22Rv1 (cell line): Measurements from ENCODE around the gene EHD4.

Experiments used
- H3K27ac ChIP-seq: fragments of 450-650 bp; 2 replicates; pipeline ENCODE4 v1.5.1; 2017
- ZFX ChIP-seq: fragments of 450-650 bp; IDR thresholded peaks from 2 replicates; pipeline ENCODE4 v1.6.1; 2017; ENCODE audit warnings: antibody characterized with exemption, borderline replicate concordance
- TF ChIP-seq, protein P1 (sequence below): fragments of 450-650 bp; IDR thresholded peaks from 2 replicates; pipeline ENCODE4 v1.5.1; 2017; ENCODE audit warnings: mild to moderate bottlenecking

EHD4 gene

DNA sequence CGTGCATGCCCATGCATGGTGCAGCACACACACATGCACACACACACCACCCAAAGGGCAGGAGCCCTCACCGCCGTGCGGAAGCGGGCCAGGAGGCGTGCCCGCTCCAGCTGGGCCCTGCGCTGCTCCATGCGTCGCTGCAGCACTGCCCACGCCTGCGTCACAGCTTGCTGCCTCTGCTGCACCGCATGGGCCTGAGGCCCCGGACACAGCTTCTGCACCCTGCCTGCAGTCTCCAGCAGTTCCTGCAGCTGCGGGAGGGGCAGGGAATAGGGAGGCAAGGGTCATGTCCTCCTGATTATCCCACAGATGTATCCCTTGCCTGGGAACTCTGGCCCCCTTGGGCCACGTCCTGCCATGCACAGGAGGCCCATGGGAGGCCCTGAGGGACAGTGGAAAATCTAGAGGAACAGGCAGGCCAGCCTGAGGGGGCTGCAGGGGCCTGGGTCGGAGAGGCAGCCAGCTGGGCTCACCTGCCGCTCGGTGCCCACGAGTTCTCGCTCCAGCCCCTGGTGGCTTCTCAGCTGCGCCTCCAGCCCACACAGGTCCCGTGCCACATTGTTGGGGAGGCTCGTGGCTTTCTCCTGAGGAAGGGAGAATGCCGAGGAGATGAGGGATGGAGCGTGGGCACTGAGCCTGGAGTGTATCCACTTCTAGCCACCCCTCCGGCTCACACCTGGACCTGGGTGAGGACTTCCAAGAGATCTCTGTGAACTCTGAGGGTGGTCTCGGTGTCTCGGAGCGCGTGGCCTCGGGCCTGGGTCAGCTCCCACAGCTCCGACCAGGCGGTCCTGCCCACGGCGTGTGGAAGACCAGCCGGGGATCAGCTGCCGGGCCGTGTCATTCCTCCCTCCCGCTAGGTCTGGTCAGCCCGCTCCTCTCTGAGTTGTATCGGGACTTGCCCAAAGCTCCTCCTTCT, 102.3 kb downstream of the EHD4 start:
- no peak overlapping the region for H3K27ac ChIP-seq
- no peak for TF ChIP-seq ZFX
- TF ChIP-seq, protein P1, sequence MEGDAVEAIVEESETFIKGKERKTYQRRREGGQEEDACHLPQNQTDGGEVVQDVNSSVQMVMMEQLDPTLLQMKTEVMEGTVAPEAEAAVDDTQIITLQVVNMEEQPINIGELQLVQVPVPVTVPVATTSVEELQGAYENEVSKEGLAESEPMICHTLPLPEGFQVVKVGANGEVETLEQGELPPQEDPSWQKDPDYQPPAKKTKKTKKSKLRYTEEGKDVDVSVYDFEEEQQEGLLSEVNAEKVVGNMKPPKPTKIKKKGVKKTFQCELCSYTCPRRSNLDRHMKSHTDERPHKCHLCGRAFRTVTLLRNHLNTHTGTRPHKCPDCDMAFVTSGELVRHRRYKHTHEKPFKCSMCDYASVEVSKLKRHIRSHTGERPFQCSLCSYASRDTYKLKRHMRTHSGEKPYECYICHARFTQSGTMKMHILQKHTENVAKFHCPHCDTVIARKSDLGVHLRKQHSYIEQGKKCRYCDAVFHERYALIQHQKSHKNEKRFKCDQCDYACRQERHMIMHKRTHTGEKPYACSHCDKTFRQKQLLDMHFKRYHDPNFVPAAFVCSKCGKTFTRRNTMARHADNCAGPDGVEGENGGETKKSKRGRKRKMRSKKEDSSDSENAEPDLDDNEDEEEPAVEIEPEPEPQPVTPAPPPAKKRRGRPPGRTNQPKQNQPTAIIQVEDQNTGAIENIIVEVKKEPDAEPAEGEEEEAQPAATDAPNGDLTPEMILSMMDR = no peak

DNA sequence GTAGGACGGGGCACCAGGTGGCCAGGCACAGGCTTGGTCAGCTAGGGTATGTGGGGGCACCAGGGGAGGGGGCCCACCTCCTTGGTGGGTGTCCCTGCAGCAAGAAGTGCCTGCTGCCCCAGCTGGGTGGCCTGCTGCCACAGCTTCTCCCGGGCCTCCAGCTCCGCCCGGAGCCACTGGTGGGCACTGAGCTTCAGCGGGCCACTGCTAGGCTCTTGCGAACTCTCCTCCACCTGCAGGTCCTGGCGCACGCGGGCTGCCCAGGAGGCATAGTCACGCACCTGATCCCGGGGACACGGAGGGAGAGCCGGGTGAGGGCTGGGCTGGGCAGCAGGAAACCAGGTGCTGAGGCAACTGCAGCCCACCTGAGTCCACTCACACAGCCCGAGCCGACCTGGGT, 104.0 kb downstream of the EHD4 start:
- no peak overlapping the region for H3K27ac ChIP-seq
- no peak for TF ChIP-seq ZFX
- TF ChIP-seq, protein P1 = no peak

DNA sequence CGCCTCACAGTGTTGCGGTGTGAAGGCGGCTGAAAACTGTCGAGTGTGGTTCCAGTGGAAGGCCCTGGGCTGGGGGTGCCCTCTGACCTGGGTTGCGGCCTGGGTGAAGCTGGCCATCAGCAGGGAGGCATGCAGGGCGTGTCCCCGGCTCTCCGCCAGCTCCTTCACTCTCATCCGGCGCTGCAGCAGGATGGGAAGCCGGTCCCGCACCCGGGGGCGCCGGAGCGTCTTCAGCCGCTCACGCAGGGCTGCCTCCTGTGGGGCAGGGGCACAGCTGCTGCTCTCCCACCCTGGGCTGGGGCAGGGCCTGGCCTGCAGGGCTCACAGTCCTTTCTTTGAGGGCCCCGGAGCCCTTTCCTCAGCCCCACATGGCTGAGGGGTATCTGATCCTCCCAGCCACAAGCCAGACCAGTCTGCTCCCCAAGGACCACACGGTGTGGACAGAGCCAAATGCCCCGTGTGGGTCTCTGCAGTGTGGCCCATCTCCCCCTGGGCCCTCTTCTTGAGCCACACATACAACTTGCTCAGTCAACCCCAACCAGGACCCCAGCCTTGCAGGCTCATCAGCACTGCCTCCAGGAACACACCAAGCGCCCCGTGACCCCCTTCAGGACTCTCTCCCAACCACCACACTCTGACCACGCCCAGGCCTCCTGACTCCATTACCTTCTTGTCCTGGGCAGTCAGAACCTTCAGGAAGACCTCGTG, 105.3 kb downstream of the EHD4 start:
- no peak for TF ChIP-seq ZFX
- TF ChIP-seq, protein P1 = no peak
- no peak overlapping the region for H3K27ac ChIP-seq

DNA sequence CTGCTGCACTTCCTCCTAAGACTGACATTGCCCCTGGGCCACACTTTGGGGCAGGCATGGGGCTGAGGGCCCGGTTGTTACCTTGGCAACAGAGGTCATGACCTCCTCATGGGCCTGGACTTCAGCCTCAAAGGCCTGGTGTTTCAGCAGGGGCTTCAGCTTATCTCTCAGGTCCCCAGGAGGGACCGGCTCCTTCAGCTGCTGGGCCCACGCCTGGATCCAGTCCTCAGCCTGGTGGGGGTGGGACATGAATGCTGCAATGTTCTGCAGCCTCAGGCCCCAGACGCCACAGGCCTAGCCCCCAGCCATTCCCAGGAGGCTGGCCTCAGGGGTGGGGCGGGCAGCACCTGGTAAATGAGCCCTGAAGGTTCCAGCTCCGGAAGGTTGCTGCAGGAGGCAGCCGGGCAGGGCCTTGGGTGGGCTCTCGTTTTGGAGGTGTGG, 106.1 kb downstream of the EHD4 start:
- no peak overlapping the region for H3K27ac ChIP-seq
- TF ChIP-seq, protein P1 = no peak
- TF ChIP-seq ZFX = no peak

DNA sequence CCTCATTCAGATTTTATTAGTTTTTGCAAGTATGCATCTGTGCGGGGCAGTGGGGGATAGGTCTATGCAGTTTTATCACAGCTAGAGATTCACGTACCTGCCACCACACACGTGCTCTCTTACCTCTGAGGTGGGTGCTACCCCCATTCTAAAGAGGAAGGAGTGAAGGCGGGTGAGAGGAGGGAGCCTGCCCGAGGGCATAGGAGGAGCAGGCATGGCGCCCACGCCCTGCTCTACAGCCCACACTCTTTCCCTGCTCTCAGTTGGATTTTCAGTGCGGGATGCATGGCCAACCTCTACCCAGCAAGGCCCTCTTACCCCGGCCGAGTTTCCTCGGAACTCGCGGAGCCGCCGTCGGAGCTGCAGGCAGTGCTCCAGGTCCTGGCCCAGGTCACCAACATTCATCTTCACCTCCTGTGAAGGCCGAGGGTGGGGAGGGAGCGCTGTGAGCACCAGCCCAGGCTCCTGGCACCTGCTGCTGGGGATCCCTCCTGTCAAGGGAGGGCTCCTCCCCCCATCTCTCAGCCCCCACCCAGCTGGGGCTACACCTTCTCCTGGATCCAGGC, 106.8 kb downstream of the EHD4 start:
- TF ChIP-seq ZFX = no peak
- TF ChIP-seq, protein P1 = no peak
- H3K27ac ChIP-seq = no peak overlapping the region

DNA sequence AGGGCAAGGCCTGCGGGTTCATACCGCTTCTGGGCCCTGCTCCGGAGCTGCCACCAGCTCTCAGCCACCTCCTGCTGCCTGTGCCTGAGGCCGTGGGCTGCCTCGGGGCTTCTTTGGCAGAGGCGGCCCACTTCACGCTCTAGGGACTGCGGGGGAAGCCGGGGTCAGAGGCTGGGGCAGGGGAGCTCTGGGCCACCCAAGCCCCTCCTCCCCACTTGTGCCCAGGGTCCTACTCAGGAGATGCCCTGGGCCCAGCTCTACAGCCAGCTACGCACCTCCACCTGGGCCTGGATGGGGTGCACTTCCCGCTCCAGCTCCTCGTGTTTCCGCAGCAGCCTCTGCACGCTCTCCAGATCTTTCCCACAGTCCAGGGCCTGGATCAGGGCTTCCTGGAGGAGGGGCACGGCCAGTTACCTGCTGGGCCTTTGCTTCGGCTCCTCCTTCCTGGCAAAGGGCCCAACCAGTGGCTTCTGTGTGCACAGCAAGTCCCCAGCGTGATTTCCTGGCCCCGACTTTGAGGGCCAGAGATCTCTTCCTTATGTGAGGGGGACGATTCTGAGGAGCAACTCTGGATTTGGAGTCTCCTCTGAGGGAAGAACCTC, 109.7 kb downstream of the EHD4 start:
- H3K27ac ChIP-seq = no peak overlapping the region
- TF ChIP-seq ZFX = no peak

DNA sequence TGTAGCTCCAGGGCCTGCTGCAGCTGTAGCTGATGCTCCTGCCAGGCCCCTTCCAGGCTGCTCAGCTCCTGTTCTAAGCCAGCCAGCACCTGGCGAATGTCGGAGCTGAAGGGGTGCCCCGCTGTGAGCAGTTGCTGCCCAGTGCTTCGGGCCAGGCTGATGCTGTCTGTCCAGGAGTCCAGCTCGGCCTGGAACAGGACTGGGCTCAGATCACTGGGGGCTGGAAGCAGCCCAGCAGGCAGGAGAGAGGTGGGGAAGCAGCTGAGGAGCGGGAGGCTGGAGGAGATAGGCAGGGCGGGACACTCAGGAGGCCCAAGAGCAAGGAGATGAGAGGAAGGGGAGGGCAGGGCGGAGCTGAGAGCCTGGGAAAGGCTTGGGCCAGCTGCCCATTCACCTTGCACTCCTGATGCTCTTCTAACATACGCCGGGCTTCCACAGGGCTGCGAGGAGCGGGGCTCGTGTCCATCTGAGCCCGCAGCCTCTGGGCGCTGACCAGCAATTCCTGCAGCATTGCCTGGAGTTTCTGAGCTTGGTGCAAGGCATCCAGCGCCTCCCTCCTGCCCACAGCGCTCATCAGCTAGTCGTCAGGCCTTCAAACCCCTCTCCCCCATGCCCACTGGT, 110.5 kb downstream of the EHD4 start:
- H3K27ac ChIP-seq = no peak overlapping the region
- no peak for TF ChIP-seq ZFX
- TF ChIP-seq, protein P1 = no peak
